HG03460 (cell line): ENCODE data around the gene GPR142.

Experiments
- ATAC-seq: cut with Tn5 transposase; IDR thresholded peaks from one replicate; pipeline ENCODE4 v1.9.1; 2021; ENCODE audit not compliant: unreplicated experiment

GPR142 gene

DNA sequence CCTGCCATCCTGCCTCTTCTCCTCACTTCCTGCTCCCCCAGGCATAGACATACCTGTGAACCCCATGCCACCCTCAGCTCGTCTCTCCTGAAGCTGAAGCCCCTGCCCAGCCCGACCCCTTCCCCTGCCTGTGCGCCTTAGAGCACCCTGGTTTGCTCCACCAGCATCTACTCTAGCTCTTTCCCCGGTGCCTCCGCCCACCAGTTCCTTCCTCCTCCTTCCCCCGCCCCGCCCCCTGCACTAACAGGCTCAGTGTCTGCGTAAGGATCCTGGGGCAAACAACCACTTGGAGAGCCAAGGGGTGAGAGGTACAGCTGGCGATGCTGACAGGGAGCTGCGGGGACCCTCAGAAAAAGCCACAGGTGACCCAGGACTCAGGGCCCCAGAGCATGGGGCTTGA lies 1.9 kb downstream of the GPR142 start:
- no peak for ATAC-seq

DNA sequence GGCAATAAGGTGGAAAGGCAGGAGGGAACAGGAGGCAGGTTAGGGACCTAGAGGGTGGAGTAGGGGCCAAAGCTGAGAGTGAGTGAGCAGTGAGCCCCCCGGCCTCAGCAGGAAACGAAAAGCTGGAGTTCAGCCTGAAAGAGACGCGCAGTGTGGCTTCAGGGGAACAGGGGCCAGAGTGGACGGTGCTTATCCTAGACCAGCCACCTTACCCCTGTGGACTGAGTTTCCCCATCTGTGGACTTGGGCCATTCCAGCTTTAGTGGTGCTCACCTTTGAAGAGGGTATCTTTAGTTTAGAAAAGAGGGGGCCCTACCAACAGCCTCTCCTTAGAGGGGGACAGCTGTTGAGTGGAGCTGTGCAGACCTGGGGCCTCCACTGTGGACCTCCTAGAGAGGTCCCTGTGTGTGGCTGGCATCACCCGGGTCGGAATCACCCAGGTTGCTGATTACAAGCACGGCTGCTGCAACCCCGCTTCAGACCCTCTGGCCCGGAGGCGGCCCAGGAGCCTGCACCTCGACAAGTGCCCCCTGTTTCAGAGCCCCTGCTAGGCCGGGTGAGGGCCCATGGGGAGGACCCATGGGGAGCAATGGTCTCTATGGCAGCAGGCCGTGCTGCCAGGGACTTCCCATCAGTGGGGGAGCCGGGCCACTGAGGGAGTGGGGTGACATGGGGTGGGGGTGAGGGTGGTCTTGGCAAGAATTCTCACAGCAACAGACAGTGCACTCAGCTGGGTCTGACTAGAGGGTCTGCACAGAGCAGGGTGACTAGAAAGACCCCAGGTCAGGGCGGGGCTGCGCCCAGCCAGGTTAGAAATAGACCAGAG lies 2.6 kb downstream of the GPR142 start:
- no peak for ATAC-seq

- no peak for ATAC-seq
Observed at GRCh38 chr17:74371653-74372147, 4.4 kb downstream of the GPR142 start.

DNA sequence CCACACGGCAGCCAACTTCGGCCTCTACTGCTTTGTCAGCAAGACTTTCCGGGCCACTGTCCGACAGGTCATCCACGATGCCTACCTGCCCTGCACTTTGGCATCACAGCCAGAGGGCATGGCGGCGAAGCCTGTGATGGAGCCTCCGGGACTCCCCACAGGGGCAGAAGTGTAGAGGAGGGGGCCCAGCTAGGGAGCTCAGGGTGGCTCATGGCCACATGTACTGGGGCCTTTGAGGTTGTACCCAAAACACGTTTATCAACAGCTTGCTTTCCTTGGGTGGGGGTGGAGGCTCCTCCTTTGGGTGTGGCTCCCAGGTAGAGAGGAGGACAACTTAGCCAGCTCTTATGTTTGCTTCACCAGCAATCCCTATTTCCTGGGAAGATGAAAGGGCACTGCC lies 5.1 kb downstream of the GPR142 start:
- no peak for ATAC-seq

DNA sequence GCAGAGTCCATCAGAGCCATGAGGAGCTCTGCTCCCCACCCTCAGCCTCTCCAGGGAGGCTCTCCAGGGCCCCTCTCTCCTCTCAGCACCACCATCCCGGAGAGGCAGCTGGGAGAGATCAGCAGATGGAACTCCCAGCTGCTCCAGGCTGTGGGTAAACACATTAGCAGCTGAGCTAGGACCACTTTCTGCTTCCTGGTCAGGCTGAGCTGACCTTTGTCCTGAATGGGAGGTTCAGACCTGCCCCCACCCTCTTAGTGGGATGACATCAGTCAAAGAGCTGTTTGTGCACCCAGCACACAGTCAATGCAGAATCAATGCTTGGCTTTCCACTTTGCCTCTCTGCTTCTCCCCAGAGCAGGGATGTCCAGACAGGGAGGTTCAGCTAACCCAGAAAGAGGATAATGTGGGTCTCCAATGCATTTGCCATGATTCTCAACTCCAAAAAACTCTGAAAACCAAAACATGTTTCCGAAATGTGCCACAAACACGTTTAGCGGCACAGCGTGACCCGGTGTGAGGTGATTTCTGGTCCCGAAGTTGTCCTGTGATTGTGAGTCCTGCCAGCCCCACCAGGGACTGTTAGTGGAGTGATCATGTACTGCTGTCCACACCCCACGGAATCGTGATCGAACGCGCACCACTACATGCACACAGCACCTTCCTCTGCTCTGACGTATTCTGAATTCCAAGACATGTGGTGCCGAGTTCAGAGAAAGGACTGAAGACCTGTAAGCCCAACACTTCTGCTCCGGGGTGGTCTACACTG lies 6.7 kb downstream of the GPR142 start:
- no peak for ATAC-seq

DNA sequence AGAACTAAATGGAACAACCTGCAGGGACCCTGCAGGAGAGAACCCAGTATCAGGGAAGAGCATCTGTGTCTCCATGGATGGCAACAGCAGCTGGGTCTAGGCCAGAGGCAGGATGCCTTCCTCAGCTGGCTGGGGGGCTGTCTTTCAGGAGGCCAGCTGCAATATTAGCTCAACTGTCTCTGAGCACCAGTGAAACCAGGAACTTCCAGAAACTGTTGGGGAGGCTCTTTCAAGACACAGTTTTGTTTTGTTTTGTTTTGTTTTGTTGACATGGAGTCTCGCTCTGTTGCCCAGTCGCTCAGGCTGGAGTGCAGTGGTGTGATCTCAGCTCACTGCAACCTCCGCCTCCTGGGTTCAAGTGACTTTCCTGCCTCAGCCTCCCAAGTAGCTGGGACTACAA lies 7.6 kb downstream of the GPR142 start:
- ATAC-seq = no peak

GRCh38 chr17:74379495-74380085 lies 12.3 kb downstream of the GPR142 start:
- ATAC-seq = no peak

GRCh38 chr17:74380086-74380958 lies 13.0 kb downstream of the GPR142 start:
- no peak for ATAC-seq

GRCh38 chr17:74380959-74381808 lies 13.9 kb downstream of the GPR142 start:
- ATAC-seq = no peak

- ATAC-seq = no peak
Observed at GRCh38 chr17:74383141-74383540, 15.8 kb downstream of the GPR142 start.

GRCh38 chr17:74385201-74385600 lies 17.9 kb downstream of the GPR142 start:
- no peak for ATAC-seq

DNA sequence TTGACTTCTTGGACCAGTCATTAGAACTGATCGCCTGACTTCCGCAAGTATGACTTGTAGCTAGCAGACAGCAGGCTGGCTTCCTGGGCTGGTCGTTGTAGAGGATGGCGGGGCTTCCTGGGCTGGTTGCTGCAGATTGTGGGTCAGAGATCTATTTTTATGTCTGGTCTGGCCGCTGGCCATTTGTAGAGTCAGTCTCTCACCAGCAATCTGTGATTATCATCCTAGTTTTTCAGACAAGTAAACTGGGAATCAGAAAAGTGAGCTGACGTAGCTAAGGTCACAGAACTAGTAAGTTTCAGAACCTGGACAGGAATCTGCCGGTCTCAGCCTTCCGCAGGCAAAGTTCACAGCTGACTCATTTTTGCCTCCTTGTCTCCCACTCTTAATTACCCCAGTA lies 19.1 kb downstream of the GPR142 start:
- ATAC-seq = no peak

DNA sequence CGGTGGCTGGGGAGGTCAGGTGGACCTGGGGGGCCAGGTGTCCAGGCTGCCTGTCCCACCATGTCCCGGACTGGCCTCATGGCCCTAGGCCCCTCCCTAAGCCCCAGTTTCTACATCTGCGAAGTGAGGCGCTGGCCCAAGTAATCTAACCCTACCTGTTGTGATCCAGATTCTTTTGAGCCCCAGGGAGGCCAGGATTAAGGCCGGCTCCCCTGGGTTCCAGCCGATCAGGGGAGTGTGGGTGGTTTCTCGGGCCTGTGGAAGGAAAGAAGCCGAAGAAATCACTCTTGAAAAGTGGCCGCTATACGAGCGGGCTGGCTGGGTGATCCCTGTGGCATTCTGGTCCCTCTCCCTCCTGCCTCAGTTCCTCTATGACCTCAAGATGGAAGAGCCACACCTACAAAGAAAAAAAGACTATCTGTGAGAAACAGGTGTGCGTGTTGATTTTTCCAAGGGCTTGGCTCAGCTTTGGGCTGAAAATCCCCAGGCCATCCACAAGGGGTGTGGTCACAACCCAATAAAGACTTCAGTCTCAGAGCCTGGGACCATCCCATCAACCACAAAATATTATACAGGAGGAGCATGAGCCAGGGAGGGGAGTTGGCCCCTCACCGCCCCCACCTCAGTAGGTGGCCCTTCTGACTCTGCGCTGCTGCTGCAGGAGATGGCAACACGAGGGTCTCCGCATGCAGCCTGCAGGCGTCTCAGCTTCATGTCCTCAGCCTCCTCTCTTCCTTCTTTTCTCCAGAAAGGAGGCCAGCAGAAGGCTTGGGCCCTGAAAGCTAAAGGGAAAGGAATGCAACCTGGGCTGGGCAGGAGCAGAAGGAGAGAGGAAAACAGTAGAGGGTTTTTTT lies 20.3 kb downstream of the GPR142 start:
- no peak for ATAC-seq

- ATAC-seq = no peak
Observed at GRCh38 chr17:74389084-74389753, 21.9 kb downstream of the GPR142 start.

GRCh38 chr17:74389937-74390679 lies 22.8 kb downstream of the GPR142 start:
- no peak for ATAC-seq

DNA sequence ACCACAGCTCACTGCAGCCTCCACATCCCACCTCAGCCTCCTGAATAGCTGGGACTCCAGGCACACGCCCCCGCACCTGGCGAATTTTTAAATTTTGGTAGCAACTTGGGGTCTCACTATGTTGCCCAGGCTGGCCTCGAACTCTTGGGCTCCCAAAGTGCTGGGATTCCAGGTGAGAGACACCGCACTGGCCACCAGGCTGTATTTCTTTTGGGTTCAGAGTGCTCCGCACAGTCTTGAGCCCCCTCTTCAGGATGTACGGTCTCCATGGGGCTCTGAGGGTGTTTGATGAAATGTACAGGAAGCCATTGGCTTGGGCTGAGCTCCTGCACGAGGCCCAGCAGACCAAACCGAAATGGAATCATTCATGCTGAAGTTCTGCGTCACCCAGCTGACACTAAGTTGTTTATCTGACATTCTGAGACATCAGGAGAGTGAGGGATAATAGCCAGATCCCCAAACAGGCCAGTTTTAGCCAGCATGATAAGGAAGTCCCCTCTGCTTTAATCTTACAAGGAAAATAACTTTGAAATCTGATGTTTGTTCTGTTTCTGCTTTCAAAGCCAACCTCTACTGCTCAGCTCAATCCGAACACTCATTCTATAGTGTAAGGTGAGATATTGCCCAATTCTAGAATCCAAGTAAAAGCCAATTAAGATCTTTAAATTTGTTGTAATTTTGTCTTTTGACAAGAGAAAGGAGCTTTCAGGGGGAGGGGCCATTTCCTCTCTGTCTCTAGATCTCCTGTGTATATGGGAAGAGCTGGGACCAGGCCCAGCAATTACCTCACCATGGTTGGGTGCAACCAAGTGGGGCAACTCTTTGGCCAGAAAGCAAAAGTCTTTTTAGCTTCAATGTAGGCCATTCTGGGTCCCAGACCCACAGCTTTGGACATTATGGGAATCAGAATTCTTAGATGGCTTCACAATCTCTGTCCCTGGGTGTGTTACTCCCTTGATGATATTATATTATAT lies 23.7 kb downstream of the GPR142 start:
- no peak for ATAC-seq

- ATAC-seq = no peak
Observed at GRCh38 chr17:74391771-74392170, 24.5 kb downstream of the GPR142 start.
